NCI-H1417 treated with DMSO at 0.1 percent for 48 hours (cell line): ENCODE results near the gene HSBP1.

Experiments used
- DNase-seq: peaks from one replicate; lab custom pipeline; 2025; lab: John Stamatoyannopoulos, UW

HSBP1 gene

DNA sequence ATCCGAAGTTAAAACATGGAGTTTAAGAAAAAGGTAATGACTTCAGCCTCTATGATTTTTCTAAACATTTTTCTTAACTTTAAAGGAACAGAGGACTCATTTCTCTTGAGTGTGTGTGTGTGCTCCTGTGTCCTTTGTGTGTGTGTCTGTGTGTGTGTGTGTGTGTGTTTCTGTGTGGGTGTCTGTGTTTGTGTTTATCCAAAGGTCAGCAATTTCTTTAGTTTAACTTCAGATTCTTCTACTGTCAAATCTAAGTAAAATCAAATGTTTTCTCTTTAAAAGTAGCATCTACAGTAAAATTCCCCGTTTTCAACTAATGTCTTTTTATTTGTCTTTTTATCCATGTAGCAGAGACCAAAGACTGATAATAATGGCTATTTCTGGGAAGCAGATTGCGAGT lies 31.8 kb downstream of the HSBP1 start:
- no peak for DNase-seq

DNA sequence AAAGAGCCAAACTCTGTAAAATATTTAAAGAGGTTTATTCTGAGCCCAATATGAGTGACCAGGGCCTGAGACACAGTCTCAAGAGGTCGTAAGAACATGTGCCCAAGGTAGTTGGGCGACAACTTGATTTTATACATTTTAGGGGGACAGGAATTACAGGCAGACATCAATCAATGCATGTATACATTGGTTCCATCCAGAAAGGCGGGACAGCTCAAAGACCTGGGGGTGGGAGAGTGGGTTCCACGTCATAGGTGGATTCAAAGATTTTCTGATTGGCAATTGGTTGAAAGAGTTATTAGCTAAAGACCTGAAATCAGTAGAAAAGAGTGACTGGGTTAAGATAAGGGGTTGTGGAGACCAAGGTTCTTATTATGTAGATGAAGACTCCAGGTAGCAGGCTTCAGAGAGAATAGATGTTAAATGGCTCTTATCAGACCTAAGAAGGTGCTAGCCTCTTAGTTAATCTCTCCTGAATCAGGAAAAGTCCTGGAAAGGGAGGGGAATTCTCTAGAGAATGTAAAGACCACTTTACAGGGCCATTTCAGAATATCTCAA lies 32.4 kb downstream of the HSBP1 start:
- no peak for DNase-seq

DNA sequence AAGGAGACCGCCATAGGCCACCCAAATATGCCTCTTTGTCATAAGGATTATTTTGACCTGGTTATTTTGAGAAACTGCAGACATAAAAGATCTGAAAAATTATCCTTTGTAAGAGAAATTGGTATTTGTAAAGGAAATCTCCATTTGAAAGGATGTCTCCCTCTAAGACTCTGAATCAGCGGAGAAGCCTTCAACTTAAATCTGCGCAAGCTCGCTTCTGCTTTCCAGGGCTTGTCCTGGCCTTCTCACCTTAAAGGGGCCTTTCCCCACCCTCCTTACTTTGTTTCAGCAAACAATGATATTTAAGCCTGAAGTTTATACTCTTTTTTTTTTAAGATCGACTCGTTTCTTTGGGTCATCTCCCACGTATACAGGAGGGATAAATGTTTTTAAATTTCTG lies 34.5 kb downstream of the HSBP1 start:
- DNase-seq = no peak

DNA sequence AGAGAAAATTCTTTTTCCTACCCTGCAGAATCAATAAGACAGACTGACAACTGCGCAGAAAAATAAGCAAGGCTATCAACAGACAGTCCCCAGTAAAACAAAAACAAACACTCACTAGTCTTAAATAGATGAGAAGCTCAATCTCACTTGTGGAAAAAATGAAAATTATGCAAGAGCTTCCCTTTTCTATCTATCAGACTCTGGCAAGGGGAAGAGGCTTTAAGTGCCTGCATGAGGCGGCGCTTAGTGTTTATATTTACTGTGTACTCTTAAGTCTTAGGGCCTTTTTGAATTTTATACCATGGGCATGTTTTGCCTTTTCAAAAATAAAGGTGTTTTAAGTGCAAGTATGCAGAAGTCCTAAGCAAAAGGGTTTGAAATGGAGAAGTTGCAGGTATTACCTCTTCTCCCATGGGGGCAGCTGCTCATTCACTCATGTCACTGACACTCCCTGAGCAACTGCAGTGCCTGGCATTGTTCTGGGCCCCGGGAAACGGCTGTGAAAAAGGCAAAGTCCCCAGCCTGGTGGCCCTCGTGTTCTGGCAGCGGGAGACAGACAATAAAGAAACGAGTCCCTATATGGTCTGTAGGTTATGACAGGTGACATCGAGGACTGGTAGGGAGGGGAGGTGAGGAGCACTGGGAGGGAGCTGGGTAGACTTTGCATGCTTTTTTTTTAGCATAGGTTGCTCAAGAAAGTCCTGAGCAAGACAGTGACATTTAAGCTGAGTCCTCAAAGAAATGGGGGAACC lies 35.2 kb downstream of the HSBP1 start:
- DNase-seq = no peak

DNA sequence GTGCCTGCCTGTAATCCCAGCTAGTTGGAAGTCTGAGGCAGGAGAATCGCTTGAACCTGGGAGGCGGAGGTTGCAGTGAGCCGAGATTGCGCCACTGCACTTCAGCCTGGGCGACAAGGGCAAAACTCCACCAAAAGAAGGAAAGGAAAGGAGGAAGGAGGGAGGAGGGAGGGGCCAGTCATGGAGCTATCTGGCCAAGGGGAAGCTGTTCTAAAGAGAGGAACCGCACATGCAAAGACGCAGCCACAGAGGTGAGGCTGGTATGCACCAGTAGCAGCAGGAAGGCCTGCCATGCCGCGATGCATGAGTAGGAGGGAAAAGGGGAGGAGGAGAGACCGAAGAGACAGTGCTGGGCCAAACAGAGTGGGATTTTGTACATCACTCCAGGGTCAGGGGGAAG lies 35.9 kb downstream of the HSBP1 start:
- no peak for DNase-seq

DNA sequence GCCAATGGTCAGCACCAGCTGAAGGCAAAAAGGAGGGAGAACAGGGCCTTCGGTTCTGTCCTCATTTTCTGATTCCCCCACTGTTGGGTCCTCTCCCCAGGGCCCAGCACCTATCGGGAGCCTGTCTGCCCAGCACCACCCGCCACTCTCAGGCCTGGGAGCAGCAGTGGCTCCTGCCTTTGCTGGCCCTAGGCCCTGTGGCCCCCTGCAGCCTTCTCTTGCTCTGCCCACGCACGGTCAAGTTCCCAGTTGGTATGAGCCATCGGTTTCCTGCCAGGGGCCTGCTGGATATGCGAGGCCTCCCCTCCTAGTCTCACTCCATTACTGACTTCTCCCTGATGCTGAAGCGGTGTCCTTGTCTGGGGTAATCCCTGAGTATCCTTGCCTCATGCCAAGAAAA lies 37.5 kb downstream of the HSBP1 start:
- DNase-seq = no peak

DNA sequence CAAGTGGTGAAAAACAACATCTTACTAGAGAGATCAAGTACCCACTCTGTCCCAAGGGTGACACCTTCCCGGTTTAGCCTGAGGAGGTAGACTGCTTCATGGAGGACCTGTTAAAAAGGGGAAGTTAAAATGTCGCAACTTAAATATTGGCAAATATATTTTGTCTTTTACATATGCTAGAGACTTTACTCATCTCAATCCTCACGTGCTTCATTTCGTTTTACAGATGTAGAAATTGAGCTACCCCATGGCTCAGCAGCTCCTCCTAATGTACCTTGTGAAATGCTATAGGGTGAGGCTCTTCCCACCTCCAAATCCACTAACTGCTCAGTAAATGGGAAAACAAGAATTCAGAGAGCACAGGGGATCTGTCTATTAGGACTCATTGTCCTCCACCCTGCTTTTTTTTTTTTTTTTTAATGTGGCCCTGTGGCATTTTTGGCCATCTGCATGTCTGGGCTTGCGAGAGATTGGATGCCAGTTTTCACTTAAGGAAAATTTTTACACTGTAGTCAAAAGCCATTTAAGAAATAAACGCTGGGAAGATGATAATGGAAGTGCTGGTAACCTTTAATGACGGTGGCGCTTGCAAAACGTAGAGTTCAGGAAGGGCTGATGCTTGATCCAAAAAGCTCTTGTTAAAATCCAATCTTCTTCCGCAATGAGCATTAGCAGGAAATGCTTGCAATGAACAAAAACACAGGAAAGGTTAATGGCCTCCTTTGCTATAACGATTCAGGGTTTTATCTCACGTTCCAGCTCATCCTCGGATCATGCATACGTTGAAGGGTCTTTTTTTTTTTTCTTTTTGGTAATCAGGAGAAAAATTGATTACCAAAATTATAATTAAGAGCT lies 39.8 kb downstream of the HSBP1 start:
- no peak for DNase-seq

DNA sequence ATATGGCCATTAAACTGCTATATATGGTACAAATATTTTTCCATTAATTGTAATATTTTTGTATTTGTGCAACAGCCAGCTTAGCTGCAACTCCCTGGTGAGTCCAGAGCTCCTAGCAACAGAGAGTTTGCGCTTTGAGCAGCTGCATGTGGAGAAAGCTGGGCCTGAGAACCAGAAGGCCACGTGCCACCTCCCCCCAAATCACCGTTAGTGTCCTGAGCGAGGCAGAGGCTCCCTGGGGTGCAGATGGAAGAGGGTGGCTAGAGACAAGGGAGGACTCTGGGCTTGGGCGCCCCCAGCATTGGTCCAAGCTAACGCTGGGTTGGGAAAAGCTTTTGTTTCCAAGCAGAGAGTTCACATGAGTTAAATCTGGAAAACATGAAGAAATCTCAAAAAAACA lies 41.6 kb downstream of the HSBP1 start:
- no peak for DNase-seq

DNA sequence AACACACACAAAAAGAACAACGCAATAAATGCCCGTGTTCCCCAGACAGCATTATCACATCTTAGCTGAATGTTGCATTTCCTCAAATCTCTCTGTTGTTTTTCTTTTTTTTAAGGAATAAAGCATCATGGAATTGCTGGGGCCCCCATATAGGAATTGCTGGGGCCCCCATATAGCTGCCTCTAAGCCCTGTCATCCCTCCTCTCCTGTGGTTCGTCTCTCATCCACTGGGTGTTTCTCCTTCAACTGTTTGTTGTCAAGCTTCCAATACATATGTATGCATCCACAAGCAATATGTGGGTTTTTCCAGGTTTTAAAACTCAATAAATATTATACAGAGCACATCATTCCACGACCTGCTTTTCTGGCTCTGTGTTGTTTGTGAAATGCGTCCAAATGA lies 43.2 kb downstream of the HSBP1 start:
- DNase-seq = no peak

DNA sequence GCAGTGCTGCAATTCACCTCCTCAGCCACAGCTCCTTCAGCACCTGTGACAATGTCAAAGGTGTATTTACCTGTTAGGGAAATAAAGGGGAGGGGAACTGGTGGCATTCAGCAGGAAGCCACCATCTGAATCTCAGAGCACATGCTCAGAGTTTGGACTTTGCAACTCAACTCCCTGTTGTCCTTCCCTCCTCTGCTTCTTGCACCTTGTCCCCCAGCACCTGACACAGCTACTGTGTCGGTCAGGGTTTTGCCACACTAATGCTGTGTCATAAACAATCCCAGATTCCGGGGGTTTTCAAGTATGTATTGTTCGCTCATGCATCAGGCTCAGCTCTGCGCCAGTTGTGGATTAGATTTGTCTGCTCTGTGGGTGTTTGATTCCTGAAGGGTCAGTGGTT lies 43.7 kb downstream of the HSBP1 start:
- no peak for DNase-seq

DNA sequence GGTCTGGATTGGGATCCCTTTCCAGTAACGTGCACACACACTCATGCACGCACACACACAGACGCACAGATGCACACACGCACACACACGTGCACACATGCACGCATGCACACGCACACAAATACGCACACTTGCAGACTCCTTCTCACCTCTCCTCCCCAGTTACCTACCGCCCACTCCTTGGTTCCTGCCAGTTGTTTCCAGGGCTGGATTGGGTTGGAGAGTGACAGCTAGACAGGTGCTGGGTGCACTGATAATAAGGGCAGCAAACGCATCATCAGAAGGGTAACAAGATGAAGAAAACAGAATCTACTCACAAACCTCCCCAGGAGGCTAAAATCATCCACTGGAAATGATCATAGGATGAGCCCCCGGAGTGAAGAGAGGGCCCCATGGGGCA lies 45.0 kb downstream of the HSBP1 start:
- DNase-seq = no peak

DNA sequence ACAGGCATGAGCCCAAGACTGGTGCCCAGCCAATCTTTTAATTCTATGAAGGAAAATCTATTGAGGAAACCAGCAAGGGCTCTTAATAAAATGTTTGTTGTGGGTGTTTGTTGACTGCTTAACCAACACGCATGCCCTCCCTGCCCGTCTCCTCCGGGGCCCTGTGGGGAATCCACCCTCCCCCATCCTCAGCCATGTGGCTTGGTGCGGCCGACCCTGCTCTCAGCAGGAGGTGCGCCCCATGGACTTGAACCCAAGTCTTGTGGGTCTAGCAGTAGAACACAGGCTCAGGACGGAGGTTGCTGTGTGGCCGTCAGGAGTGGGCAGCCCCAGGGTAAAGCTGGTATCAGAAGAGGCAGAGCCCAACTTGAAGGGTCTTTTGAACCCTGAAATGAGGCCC lies 46.1 kb downstream of the HSBP1 start:
- DNase-seq = no peak

DNA sequence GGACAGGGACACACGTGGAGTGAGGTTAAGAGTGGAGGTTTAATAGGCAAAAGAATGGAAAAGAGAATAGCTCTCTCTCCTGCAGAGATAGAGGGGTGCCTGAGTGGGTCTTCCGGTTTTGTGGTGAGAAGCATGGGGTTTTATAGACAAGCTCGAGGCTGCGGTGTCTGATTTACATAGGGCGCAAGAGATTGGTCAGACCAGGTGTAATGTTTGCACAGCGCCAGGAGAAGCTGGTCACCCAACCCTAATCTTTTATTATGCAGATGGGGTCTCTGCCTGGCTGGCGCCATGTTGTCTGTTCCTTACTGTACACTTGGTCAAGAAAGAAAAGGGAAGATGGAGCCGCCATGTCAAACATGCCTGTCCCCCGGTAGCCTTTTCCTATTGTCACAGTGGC lies 46.6 kb downstream of the HSBP1 start:
- DNase-seq = no peak

DNA sequence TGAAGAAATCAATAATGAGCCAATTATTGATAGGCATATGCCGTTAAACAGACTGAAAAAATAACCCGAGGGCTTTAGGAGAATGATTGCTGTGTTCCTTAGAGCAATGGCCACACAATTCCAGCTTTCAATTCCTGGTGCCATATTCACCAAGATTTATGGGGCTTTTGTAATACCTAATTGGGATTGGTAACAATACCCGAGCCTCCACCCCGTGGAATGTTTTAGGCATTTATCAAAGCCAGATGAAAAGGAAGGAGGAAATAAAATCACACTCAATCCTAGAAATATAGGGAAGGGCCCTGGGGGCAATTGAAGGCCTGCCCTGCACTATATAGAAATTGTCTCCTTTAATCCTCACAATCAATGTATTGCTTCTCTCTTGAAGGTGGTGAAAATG lies 49.0 kb downstream of the HSBP1 start:
- no peak for DNase-seq

DNA sequence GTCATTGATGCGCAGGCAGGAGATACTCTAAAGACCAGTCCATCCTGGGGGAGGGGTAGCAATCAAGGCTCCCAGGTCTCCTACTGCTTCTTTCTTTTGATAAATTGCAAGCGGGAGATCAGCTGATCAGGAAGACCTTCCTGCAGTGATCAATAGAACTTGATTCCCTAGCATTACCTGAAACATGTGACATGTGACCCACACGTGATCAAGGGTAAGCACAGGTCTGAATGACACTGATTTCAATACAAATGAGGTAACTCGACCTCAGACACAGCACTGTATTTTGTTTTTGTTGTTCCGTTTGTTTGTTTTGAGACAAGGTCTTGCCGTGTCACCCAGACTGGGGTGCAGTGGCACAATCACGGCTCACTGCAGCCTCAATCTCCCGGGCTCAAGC lies 51.5 kb downstream of the HSBP1 start:
- no peak for DNase-seq

DNA sequence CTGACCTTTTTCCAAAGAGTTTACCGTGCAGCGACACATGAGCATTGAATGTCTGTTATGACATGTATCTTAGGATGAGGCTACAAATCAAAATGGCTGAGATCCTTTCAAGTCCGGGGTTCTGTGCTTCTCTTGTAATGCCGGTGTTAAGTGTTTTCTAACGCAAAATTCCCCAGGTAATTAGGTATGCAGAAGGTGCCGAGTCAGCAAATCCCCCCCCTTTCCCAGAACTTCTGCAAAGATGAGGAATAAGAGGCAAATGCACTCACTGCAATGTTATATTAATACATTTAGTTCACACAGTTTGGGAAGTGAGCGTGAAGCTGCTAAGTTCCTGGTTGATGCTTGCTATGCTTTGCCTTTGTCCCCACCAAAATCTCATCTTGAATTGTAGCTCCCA lies 54.9 kb downstream of the HSBP1 start:
- DNase-seq = no peak

DNA sequence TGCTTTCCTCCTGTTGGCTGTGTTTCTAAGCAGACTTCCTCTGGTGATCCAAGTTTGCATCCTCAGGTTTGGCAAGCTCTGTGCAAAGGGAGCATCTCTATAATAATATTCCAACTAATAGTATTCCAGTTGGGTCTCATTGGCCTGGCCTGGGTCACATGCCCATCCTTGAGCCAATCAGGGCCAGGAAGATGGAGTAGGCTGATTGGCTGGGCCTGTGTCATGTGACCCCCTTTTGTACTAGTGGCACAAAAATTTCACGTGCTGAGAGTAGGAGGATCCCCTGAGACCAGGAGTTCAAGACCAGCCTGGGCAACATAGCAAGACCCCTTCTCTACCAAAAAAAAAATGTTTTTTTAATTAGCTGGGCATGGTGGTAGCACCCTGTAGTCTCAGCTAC lies 55.9 kb downstream of the HSBP1 start:
- no peak for DNase-seq
